Embryonic facial prominence (tissue), 1 donor: ENCODE data around the gene POLD2.
"Not testable (repeated sequence)": the region's sequence is repeated elsewhere in the genome, so short reads cannot be mapped to it uniquely, and the experiment has no call there.

Source experiments
- DNase-seq: peaks from one replicate; pipeline ENCODE4 v3.0.0-alpha.2; 2016; ENCODE audit errors: extremely low spot score

Gene POLD2

GRCh38 chr7:44139311-44140010, 16.1 kb upstream of the POLD2 start:
- DNase-seq: no peak

- DNase-seq: no peak
These were observed 15.3 kb upstream of the POLD2 start for GRCh38 chr7:44138698-44139097.

GRCh38 chr7:44136731-44137130, 13.4 kb upstream of the POLD2 start:
- DNase-seq: no peak

GRCh38 chr7:44134943-44135628, 11.7 kb upstream of the POLD2 start:
- no peak for DNase-seq

GRCh38 chr7:44133295-44133694, 9.9 kb upstream of the POLD2 start:
- no peak for DNase-seq

GRCh38 chr7:44132039-44132438, 8.7 kb upstream of the POLD2 start:
- no peak for DNase-seq

- no peak for DNase-seq
These were observed 8.1 kb upstream of the POLD2 start for GRCh38 chr7:44131173-44132029.

- no peak for DNase-seq
These were observed 5.6 kb upstream of the POLD2 start for GRCh38 chr7:44128721-44129582.

- no peak for DNase-seq
These were observed 3.8 kb upstream of the POLD2 start for GRCh38 chr7:44127161-44127560.

GRCh38 chr7:44126574-44126973, 3.2 kb upstream of the POLD2 start:
- not testable (repeated sequence) for DNase-seq

- no peak for DNase-seq
These were observed 1.5 kb upstream of the POLD2 start for GRCh38 chr7:44124822-44125202.

- no peak for DNase-seq
These were observed 819 bp downstream of the POLD2 start for GRCh38 chr7:44122529-44122928.

GRCh38 chr7:44121761-44122420, 1.5 kb downstream of the POLD2 start:
- DNase-seq: no peak

- no peak for DNase-seq
These were observed 3.0 kb downstream of the POLD2 start for GRCh38 chr7:44120395-44120794.

- no peak for DNase-seq
These were observed 3.4 kb downstream of the POLD2 start for GRCh38 chr7:44119829-44120380.

- no peak for DNase-seq
These were observed 5.4 kb downstream of the POLD2 start for GRCh38 chr7:44117801-44118429.

GRCh38 chr7:44116789-44117666, 6.3 kb downstream of the POLD2 start:
- no peak for DNase-seq

GRCh38 chr7:44116087-44116788, 7.1 kb downstream of the POLD2 start:
- no peak for DNase-seq
